Measurements from ENCODE around the gene IMPG2.

IMPG2 gene

DNA sequence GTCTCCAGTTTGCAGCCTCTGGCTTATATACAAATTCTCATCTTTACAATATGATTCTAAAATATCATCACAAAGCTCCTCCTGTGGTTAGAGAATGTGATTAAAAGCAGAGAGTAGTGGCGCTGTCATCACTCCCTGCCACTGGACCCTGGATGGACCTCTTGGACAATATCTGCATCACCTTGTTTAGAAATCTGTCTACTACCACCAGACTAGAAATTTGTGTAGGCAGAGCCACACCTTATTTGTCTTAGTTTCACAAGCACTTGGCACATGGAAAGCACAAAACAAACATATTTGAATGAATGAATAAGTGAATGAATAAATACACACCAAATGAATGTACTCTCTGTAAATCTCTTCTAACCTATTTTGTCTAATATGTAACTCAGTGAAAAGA, 68.1 kb downstream of the IMPG2 start:
- DNase-seq (ENCODE audit: insufficient read length, low spot score) (no peak), FAIRE-seq (no peak)
- no peak for TF ChIP-seq PAX5 (IDR thresholded peaks at IDR 0.05; ENCODE audit: insufficient read depth, low read length, severe bottlenecking)
- TF ChIP-seq SPI1 (IDR thresholded peaks at IDR 0.05; ENCODE audit: low read depth, low read length), result no peak
- TF ChIP-seq POU2F2 (IDR thresholded peaks at IDR 0.05; ENCODE audit: low read depth, low read length), result no peak
- TF ChIP-seq POLR2AphosphoS5 (IDR thresholded peaks at IDR 0.05; ENCODE audit: low read depth, low read length), result no peak
- no peak for TF ChIP-seq TAF1 (IDR thresholded peaks at IDR 0.05; ENCODE audit: low read depth, low read length)
- no peak for TF ChIP-seq POLR2A (IDR thresholded peaks at IDR 0.05; ENCODE audit: low read depth, low read length)

DNA sequence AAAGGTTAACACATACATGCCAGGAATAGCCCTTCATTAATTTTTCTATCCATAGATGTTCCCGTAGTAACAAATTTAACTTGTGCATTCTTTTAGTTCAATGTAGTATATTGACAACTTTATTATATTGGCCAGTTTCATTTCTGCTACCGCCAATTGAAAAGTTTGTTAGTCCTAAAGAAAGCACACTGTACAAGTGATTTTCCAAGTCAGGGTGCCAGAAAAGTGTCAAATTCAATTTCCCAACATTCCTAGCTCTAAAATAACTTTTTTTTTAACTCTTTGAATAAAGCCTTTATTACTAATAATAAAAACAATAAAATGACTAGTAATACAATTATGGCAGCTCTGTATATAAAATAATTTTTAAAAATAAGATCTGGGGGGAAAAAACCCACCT, 68.9 kb downstream of the IMPG2 start:
- TF ChIP-seq SPI1 (IDR thresholded peaks at IDR 0.05; ENCODE audit: low read depth, low read length), result no peak
- TF ChIP-seq TAF1 (IDR thresholded peaks at IDR 0.05; ENCODE audit: low read depth, low read length), result no peak
- no peak for TF ChIP-seq PAX5 (IDR thresholded peaks at IDR 0.05; ENCODE audit: insufficient read depth, low read length, severe bottlenecking)
- no peak for TF ChIP-seq POLR2AphosphoS5 (IDR thresholded peaks at IDR 0.05; ENCODE audit: low read depth, low read length)
- TF ChIP-seq POU2F2 (IDR thresholded peaks at IDR 0.05; ENCODE audit: low read depth, low read length), result no peak
- no peak for TF ChIP-seq POLR2A (IDR thresholded peaks at IDR 0.05; ENCODE audit: low read depth, low read length)
- DNase-seq (ENCODE audit: insufficient read length, low spot score) (no peak), FAIRE-seq (no peak)

- FAIRE-seq, result no peak
- TF ChIP-seq SPI1 (IDR thresholded peaks at IDR 0.05; ENCODE audit: low read depth, low read length) (peak; percentile 70), POLR2AphosphoS5 (IDR thresholded peaks at IDR 0.05; ENCODE audit: low read depth, low read length) (no peak), PAX5 (IDR thresholded peaks at IDR 0.05; ENCODE audit: insufficient read depth, low read length, severe bottlenecking) (no peak), POLR2A (IDR thresholded peaks at IDR 0.05; ENCODE audit: low read depth, low read length) (no peak), TAF1 (IDR thresholded peaks at IDR 0.05; ENCODE audit: low read depth, low read length) (no peak), POU2F2 (IDR thresholded peaks at IDR 0.05; ENCODE audit: low read depth, low read length) (no peak)
- no peak for DNase-seq (ENCODE audit: insufficient read length, low spot score)
These were observed 70.9 kb downstream of the IMPG2 start for GRCh38 chr3:101249522-101249921.

DNA sequence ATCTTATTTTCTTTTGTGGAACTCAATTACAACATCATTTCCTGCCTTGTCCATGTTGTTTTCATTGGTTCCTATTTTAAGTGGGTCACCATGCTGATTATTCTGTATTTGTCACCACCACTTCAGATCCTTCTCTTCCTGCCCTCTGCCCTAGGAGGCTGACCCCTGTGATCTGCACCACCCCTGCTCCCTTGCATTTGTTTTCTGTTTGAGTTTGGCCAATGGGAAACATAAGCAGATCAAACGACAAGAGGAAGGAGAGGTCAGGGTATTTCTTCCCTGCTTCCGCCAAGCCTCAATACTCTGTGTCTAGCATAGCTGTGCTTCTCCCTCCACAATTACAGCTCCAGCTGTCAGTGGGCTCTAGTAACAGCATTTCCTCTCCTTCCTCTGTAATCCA, 71.6 kb downstream of the IMPG2 start:
- TF ChIP-seq TAF1 (IDR thresholded peaks at IDR 0.05; ENCODE audit: low read depth, low read length), result no peak
- FAIRE-seq (peak; percentile 13), DNase-seq (ENCODE audit: insufficient read length, low spot score) (no peak)

- FAIRE-seq, result no peak
- TF ChIP-seq SPI1 (IDR thresholded peaks at IDR 0.05; ENCODE audit: low read depth, low read length), result no peak
- TF ChIP-seq TAF1 (IDR thresholded peaks at IDR 0.05; ENCODE audit: low read depth, low read length), result no peak
- no peak for TF ChIP-seq POLR2A (IDR thresholded peaks at IDR 0.05; ENCODE audit: low read depth, low read length)
- no peak for TF ChIP-seq POLR2AphosphoS5 (IDR thresholded peaks at IDR 0.05; ENCODE audit: low read depth, low read length)
- no peak for TF ChIP-seq PAX5 (IDR thresholded peaks at IDR 0.05; ENCODE audit: insufficient read depth, low read length, severe bottlenecking)
- no peak for TF ChIP-seq POU2F2 (IDR thresholded peaks at IDR 0.05; ENCODE audit: low read depth, low read length)
- DNase-seq (ENCODE audit: insufficient read length, low spot score), result no peak
These were observed 76.2 kb downstream of the IMPG2 start for GRCh38 chr3:101244212-101244575.

DNA sequence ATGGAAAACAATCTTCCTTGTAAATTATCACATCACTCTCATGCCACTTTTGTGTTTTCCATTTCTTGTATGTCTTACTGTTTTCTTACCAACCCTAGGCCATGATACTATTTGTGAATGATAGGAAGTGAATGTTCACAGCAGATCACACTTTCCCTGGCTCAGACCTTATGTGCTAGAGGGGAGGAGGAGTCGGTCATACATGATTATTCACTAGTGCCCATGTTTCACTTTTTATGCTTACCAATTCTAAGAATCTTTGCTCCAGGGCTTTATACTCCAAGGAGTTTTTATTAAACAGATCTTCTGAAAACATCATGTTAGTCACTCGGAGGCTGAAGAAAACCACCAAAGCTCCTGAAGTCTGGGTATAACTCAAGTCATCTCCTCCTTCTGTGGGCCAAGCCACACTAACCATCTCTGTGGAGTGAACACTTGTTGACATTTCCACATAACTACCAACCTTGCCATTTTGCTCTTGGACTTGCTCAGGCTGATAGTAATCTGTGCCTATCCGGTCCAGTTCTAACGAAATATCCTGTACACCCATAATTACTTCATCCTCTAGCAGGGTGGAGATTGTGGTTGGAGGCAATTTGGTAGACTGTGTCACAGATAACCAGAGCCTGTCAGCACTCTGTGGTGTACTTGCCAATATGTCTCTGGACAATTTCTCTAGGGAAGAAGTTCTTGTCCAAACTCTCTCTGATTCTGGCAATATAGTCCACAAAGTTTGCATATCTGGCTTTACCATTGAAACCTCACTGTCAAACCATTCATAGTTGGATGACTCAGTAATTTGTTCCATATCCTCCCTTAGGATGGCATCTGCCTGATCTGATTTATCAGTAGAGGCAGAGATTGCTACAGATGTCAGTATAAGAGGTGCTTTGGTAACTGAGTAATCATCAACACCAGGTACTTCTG, 76.8 kb downstream of the IMPG2 start:
- FAIRE-seq, result no peak
- TF ChIP-seq POU2F2 (IDR thresholded peaks at IDR 0.05; ENCODE audit: low read depth, low read length) (no peak), PAX5 (IDR thresholded peaks at IDR 0.05; ENCODE audit: insufficient read depth, low read length, severe bottlenecking) (no peak), POLR2AphosphoS5 (IDR thresholded peaks at IDR 0.05; ENCODE audit: low read depth, low read length) (no peak), SPI1 (IDR thresholded peaks at IDR 0.05; ENCODE audit: low read depth, low read length) (no peak), TAF1 (IDR thresholded peaks at IDR 0.05; ENCODE audit: low read depth, low read length) (no peak), POLR2A (IDR thresholded peaks at IDR 0.05; ENCODE audit: low read depth, low read length) (no peak)
- DNase-seq (ENCODE audit: insufficient read length, low spot score), result no peak

GRCh38 chr3:101240719-101241399, 79.5 kb downstream of the IMPG2 start:
- no peak for TF ChIP-seq POLR2AphosphoS5 (IDR thresholded peaks at IDR 0.05; ENCODE audit: low read depth, low read length)
- TF ChIP-seq POLR2A (IDR thresholded peaks at IDR 0.05; ENCODE audit: low read depth, low read length), result no peak
- no peak for TF ChIP-seq SPI1 (IDR thresholded peaks at IDR 0.05; ENCODE audit: low read depth, low read length)
- FAIRE-seq (no peak), DNase-seq (ENCODE audit: insufficient read length, low spot score) (no peak)

GRCh38 chr3:101235048-101235447, 85.3 kb downstream of the IMPG2 start:
- no peak for DNase-seq (ENCODE audit: insufficient read length, low spot score)
- TF ChIP-seq POU2F2 (IDR thresholded peaks at IDR 0.05; ENCODE audit: low read depth, low read length), result no peak
- TF ChIP-seq POLR2A (IDR thresholded peaks at IDR 0.05; ENCODE audit: low read depth, low read length), result no peak
- TF ChIP-seq PAX5 (IDR thresholded peaks at IDR 0.05; ENCODE audit: insufficient read depth, low read length, severe bottlenecking), result no peak
- TF ChIP-seq POLR2AphosphoS5 (IDR thresholded peaks at IDR 0.05; ENCODE audit: low read depth, low read length), result no peak
- TF ChIP-seq SPI1 (IDR thresholded peaks at IDR 0.05; ENCODE audit: low read depth, low read length), result no peak
- no peak for TF ChIP-seq TAF1 (IDR thresholded peaks at IDR 0.05; ENCODE audit: low read depth, low read length)
- FAIRE-seq, result no peak

GRCh38 chr3:101230618-101231017, 89.8 kb downstream of the IMPG2 start:
- no peak for DNase-seq (ENCODE audit: insufficient read length, low spot score)
- FAIRE-seq, result no peak
- TF ChIP-seq POLR2A (IDR thresholded peaks at IDR 0.05; ENCODE audit: low read depth, low read length), result no peak
- TF ChIP-seq SPI1 (IDR thresholded peaks at IDR 0.05; ENCODE audit: low read depth, low read length), result no peak
- no peak for TF ChIP-seq PAX5 (IDR thresholded peaks at IDR 0.05; ENCODE audit: insufficient read depth, low read length, severe bottlenecking)
- TF ChIP-seq TAF1 (IDR thresholded peaks at IDR 0.05; ENCODE audit: low read depth, low read length), result no peak
- no peak for TF ChIP-seq POU2F2 (IDR thresholded peaks at IDR 0.05; ENCODE audit: low read depth, low read length)
- TF ChIP-seq POLR2AphosphoS5 (IDR thresholded peaks at IDR 0.05; ENCODE audit: low read depth, low read length), result no peak
